DND-41 (cell line): ENCODE measurements around the gene ARHGEF7.

Experiments used
- CTCF ChIP-seq: IDR thresholded peaks from 2 replicates; pipeline ENCODE4 v1.5.1; 2012; ENCODE audit warnings: borderline replicate concordance, low read length, moderate library complexity, mild to moderate bottlenecking; ENCODE audit not compliant: poor library complexity, severe bottlenecking; ENCODE audit errors: extremely low read depth
- EZH2 ChIP-seq: IDR thresholded peaks from 3 replicates; pipeline ENCODE4 v1.6.1; 2012; ENCODE audit warnings: borderline replicate concordance, low read depth, mild to moderate bottlenecking, moderate library complexity, low read length, inconsistent platforms; ENCODE audit not compliant: severe bottlenecking

GRCh38 chr13:111256946-111257345 lies 141.8 kb downstream of the ARHGEF7 start:
- TF ChIP-seq EZH2, result no peak
- no peak for TF ChIP-seq CTCF
